NAMALWA (cell line): ENCODE measurements around the gene SOX11.
A peak's percentile ranks its signal among the peaks of the same experiment; 100 is the strongest.
"Not testable (repeated sequence)": the region's sequence is repeated elsewhere in the genome, so short reads cannot be mapped to it uniquely, and the experiment has no call there.

Experiments used
- DNase-seq: peaks from one replicate; pipeline ENCODE4 v3.0.0-alpha.2; 2015; ENCODE audit warnings: low spot score

The SOX11 gene

DNA sequence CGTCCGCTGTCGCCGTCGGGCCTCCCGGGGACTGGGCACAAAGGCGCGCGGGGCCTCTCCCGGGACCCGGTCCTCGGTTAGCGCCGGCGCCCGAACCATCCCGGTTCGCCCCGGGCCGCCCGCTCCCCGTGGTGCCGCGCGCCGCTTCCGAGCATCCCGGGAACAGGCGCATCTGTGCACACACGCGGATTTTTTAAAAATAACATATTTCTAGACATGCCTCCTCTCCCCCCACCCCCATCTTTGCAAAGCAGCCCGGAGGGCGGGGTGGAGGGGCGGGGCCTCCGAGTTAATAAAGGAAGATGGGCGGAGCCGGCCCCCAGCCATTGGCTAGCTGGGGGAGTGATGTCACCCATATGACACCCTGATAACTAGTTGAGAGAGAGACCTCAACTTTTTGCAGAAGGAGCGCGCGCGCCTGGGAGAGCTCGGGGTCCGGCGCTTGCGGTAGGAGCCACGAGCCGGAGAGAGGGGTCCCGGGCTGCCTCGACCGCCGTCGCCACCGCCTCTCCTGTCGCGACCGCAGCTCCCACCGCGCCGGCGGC lies at the start of gene SOX11:
TSS of gene SOX11 (plus strand) at position 400 of the 545 bp plus-strand sequence. CDS start 338 bp downstream, outside the sequence.
- DNase-seq = peak; percentile 20

DNA sequence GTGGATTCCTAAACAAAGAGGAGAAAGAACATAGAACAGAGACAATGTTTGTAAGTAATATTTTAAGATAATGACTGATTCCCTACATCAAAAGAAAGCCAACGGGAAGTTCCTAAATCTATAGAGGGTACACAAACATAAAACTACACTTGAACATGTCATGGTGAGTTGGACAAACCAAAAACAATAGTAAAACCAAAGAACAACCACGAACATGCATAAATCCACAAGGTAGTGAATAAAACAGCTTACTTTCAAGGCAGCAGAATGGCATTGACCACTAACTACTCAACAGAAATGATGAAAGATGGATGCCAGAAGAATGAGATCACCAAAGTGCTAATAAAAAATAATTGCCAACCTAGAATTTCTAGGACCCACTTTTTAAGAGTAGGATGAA lies 39.5 kb upstream of the SOX11 start:
- not testable (repeated sequence) for DNase-seq

DNA sequence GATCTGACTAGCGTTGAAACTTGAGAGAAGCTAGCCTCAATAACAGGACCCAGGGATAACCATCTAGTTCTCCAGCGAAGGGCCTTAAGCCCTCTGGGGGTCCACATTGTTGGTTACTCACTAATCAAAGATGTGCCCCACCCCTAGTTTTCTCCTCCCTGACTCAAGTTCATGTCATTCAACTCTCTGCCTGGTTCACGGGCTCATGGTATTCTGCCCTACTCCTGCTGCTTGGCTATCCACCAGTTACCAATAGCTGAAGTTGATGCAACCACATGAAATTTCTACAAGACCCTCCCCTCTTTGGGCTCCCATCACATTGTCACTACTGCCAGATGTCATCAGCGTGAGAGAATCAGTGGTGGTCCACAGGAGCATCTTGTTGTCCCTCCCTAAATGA lies 38.4 kb upstream of the SOX11 start:
- DNase-seq = not testable (repeated sequence)

DNA sequence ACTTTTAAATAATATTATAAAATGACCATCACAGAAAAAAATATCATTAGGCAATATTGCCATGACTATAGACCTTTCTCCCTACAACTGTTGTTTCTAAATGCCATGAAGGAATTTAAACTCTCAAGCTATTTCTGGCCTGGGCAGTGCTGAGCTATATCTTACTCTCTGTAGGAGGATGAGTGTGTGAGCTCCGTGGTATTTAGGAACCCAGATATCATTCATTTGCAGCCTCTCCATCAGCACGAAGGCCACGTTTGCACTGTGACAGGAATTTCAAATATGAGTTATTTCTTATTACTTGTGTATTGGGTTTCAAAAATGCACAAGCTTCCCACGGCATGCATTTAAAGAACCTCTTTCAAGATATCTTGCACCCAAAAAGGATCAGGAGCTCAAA lies 35.0 kb upstream of the SOX11 start:
- no peak for DNase-seq

DNA sequence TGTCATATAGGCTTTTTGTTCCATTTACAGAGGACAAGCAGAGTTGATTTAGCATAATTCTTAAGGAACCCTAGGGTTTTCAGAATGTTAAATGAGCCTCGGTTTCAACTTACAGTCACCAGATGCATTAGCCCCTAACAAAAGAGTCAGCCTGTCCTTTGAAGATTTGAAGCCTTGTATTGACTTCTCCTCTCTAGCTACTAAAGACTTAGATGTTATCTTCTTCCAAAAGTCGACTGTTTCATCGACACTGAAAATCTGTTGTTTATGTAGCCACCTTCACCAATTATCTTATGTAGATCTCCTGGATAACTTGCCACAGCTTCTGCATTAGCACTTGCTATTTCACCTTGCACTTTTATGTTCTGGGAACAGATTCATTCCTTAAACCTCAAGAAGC lies 31.6 kb upstream of the SOX11 start:
- DNase-seq = no peak

DNA sequence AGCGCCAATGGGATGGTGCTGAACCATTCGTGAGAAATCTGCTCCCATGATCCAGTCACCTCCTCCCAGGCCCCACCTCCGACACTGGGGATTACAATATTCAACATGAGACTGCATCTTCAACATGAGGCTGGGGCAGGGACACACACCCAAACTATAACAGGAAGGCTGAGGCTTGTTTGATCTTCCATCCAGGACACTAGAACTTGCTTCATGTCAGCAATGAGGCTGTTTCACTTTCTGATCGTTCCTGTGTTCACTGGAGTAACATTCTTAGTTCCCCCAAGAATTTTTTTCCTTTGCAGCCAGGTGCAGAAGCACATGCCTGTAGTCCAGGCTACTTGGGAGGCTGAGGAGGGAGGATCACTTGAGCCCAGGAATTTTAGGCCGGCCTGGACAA lies 30.8 kb upstream of the SOX11 start:
- no peak for DNase-seq

DNA sequence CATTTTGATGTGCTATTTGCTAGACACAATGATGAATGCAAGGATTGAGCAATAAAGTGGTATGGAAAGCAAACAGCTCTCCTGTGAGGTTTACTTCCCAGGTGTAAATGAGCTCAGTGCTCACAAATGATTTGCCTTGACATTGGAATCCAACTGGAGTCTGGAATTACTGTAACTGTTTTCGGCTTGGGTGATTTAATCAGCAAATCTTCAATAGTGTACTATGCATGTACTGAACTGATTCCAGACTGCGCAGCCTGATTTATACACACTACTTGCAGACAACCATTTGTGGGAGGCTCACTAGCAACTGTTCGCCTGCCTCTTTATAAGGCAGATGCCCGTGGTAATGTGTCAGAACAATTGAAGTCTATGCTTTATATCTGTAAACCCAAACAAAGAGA lies 27.9 kb upstream of the SOX11 start:
- no peak for DNase-seq

DNA sequence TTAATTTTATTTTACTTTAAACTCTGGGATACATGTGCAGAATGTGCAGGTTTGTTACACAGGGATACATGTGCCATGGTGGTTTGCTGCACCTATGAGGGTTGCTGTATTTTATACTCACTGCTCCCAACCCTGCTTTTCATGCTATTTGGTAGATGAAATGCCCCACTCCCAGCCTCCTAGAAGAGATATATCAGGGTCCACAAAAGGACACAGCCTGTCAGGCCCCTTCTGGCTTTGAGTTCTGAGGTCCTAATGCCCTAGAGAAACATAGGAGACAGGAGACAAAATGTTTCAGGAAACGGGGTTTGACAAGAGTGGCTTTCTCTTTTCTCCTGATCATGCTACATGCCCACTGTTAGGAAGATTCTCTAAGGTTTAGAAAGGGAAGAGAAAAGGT lies 27.1 kb upstream of the SOX11 start:
- DNase-seq = no peak

DNA sequence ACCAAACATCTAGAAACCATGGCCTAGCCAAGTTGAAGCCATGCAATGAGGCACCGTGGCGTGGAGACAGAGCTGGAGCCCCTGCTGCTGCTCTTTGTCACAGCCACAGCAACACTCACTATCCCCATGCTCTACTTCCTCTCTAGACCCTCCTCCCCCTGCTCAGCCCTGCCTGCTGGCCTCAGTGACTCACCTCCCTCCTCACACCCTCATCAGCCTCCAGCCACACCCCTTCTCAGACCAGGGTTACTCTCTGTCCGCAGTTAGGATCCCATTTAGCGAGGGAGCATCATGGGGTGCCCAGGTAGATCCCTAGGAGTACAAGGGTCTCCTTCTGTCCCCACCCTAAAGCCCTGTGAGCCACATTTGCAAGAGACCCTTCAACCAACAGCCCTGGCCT lies 25.4 kb upstream of the SOX11 start:
- DNase-seq = no peak

DNA sequence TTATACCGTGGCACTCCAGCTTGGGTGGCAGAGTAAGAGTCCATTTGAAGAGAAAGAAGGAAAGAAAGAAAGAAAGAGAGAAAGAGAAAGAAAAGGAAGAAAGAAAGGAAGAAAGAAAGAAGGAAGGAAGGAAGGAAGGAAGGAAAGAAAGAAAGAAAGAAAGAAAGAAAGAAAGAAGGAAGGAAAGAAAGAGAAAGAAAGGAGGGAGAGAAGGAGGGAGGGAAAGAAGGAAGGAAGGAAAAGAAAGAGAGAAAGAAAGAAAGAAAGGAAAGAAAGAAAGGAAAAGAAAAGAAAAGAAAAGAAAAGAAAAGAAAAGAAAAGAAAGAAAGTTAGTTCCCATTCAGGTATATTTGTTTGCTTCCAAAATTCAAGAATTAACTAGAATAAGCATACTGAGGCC lies 24.5 kb upstream of the SOX11 start:
- DNase-seq = not testable (repeated sequence)

DNA sequence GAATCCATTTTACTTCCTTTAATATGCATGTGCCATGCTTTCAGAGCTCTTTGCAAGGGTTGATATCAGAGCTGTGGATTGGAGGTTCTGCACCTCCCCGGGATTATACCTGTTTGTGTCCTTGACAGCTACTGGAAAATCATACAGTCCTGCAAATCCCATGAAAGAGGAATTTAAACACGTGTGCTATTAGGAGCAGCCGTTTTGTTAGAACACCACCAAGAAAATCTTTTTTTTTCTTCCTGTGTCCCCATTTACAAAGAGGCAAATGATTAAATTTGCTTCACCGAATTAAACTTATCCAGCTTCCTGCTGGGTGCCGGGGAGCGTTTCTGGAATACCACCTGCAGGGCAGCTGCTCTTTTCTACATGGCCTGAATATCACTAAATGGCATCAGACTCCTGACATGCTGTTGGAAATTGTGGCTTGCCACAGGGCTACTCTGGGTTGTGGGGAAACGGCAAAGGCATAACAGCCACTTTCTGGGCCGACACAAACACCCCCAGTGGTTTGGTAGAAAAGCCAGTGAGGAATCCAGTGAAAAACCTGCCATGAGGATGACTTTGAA lies 23.4 kb upstream of the SOX11 start:
- DNase-seq = no peak

DNA sequence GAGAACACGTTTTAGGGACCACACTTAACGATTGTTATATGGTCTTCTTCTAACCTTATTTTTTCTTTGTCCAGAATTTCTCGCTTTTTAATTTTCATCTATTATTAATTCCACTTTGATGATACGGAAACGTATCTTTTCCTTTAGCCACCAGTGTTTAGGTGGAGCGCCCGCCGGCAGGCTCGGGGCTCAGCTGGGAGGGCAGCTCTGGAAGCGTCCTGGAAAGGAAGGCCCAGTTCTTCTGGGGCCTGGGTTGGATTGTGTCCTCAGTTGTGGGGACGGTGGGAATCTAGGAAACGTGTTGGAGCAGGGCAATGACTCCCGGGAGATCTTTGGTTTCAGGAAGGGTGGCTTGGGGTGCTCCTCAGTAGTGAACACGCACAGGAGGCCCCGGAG lies 19.4 kb upstream of the SOX11 start:
- no peak for DNase-seq

DNA sequence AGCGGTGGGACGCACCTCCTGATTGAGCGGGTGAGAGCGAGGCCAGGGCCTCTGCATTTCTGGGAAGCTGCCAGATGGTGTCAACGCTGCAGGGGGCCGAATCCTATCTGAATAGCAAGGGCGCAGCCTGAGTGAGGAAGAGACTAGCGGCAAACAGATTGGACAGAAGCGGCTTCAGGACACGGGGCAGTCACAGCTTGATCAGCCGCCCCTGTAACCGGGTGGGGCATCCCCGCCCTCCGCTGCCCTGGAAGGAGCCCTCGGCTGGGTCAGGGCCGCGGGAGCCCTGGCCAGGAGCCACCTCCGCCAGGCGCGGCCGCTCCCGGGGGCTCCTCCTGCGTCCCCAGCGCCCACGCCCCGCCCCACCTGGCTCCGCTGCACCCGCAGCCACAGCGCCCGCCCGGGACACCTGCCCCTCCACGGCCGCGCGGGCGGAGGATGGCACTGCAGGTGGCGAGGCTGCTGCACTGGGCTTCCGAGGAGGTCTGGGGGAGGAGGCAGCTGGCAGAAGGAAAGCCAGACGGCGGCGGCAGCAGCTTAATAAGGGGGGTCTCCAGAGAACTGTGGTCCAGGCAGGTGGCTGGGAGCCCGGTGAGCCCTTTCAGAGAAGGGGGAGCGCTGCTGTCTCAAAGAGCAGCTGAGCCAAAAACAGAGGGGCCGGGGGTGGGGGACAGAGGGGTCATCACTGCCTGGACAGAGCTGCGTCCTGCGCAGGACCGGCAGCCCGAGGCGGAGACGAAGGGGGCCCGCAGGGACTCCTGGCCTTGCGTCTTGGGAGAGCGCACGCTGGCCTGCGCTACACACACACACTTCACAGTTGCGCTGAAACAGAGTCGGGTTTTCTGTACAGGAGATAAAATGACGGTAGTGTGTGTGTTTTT lies 18.8 kb upstream of the SOX11 start:
- no peak for DNase-seq

DNA sequence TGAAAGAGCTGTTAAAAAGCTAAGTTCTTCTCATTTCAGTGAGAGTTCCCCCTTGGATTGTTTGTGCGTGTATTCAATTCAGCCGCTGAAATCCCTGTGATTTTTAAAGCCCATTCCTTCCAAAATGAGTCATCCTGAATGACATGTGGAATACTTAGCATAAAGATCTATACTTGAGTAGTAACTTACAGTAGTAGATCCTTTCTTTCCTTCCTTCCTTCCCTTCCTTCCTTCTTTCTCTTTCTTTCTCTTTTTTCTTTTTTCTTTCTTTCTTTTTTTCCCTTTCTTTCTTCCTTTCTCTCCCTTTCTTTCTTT lies 18.2 kb upstream of the SOX11 start:
- no peak for DNase-seq

DNA sequence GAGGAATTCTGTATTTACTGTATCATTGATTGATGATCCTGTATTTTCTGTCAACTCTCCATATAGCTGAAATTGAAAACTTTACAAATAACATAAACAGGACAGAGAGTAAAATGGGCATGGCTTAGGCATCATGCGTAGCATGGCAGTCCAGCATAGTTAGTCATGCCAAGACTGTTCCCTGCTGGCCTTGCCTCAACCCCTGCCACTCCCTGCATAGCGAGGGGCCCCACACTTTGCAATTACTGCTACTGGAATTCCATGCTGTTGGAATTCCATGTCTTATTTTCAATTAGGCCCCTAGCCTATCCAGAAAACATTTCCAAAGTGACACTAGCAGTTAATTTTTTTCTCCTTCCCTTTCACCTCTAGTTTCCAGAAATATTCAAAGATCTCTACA lies 15.1 kb upstream of the SOX11 start:
- DNase-seq = no peak

DNA sequence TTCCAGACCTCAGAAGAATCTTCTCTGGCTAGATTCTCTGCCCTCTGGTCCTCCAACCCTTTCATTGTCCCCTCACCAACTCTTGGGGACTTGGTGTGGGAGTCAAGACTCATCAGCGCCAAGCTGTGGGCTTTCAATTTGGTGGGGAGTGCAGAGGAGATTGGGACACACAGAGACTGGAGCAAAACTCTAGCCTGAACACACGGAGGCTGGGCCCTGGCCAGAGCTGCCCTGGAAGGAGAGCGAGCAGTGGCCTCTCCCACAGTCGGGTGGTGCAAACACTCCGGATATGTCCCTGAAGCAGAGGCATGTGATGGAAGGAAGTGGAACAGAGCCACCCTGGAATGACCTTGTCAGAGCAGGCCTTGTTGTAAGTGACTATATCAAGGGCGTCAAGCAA lies 8.7 kb upstream of the SOX11 start:
- DNase-seq = no peak

DNA sequence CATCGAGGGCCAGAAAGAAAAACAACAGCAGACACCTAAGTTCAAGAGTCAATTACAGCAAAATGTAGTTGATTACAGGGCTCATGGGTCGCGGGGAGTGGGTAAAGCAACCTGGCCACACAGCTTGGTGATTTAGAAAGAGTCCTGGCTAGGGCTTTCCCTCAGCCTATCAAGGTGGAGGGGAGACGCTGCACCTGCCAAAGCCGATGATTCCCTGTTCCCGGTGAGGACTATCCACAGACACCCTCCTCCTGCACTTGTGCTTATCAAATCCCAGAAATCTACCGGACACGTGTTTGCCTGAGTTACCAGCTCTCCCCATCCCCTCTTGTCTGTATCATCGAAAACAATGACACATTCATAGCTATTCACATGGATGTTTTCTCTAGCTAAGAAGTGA lies 7.0 kb upstream of the SOX11 start:
- DNase-seq = no peak

DNA sequence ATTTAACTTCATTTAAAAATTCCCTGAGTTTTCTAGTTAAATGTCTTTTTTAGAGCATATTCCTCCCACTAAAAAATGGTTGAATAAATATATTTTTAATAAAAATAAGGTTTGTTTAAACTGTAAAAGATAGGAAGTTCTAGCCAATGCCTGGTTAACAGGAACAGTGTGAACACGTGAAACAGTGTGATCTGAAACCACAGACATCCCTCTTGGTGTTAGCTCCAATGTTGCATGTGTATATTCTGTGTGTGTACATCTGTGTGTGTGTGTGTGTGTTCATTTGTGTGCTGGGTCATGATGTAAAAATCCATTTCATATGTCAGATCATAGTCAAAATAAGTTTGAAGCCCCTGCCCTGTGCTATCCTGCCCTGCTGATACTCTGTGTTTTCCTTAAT lies 6.1 kb upstream of the SOX11 start:
- no peak for DNase-seq

DNA sequence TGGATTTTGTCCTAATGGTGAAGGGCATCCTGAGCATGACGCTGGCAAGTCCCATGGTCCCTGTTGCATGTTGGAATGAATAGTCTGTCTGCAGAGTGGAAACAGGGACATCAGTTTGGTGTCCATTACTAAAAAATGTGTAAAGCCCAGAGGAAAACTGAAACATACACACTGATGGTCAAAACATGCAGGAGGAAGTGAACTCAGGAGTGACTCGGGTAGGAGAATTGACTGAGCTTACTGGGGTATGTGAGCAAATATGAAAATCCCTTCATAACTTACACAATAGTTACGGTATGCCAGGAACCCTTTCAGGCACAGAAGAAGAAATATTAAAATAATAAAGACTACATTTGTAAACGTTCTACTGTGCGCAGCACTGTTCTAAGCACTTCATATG lies 5.6 kb upstream of the SOX11 start:
- no peak for DNase-seq

DNA sequence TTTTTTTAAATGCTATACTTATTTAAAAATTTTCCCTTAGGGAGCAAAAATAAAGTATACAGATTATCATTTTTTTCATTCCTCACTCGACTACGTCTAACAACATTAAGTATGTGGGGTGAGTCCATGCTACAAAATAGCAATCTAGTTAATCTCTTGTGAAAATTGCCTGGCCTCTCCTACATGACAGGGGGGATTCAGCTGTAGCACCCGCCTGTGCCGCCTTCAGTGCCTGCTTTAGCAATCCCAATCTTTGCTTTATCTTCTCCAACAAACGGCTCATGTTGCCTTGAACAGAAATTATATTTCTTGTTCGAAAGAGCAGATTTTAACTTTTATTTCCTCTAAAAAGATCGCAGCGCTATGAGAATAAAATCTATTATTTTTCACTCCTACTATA lies 2.4 kb upstream of the SOX11 start:
- no peak for DNase-seq

DNA sequence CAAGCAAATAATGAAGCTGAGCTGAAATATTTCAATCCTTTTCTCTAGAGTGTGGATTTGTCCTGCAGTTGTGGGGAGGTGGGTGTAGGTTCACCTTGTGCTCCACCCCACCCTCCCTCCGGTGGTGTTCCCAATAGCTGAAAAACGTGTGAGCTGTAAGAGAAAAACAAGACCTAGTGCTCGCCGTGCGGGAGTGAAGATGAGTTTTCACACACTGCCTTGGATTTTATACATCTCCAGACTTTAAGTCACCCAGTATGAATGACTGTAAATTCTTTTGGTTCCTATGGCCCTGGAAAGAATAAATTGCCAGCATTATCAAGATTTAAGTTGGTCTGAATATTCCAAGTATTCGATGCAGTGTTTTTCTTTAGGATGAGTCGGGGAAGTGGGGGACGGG lies 1.9 kb upstream of the SOX11 start:
- DNase-seq = no peak

DNA sequence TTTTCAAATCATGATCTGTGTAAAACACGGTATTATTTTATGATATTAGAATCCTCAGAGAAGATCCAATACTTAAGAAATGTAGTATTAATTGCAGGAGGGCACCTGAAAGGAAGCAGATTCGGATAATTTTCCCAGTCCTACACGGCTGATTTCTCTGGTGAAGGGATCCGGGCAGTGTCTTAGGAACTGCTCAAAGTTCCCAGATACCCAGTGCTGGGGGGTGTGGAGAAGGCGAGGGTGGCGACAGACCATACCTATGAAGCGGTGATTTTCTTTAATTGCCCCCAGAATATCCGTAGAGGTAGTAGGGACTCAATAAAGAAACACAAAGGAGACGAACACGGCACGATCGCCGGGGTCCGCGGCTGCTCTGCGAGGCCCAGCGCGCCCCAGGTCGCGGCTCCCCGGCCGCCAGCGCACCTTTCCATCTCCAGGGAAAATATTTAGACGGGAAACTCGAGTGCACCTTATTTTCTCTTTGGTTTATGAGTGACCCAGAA lies 1.4 kb upstream of the SOX11 start:
- no peak for DNase-seq

DNA sequence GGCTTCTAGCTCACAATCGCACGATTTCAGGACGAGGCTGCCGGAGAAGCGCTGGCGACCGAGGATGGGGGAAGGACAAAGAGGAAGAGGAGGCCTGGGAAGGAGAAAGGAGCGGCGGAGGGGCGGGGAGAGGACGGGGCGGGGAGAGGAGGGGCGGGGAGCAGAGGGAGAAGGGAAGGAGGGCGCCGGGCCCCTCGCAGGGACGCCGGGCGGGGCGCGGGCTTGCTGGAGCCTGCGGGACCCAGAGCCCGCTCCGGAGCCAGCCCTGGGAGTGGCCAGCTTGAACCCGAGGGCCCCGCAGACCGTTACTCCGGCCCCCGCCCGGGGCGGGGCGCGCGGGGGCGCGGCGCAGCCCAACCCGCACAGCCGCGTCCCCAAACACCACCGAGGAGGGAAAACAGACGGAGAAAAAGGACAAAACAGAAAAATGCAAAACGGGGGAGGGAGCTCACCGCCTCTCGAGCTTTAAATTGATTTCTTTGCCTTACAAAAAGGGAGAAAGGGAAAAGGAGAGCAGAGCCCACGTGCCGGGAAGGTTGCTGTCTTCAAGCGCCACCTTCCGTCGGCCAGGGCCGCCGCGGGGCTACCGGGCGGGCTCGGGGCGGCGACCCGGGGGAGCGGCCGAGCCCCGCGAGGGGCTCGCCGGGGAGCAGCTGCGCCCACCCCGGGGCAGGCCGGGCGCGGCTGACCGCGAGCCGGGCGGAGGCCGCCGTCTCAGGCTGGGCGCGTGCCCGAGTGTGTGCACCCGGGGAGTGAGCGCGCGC lies 781 bp upstream of the SOX11 start:
- no peak for DNase-seq
